Dermis microvascular lymphatic vessel endothelial cell (primary cell): ENCODE data around the gene CFAP69. TPM values are rescaled to one million over a fixed set of nuclear protein-coding genes. Genes with fewer than 3 reads are reported as not detected.
"Not testable (repeated sequence)": the region's sequence is repeated elsewhere in the genome, so short reads cannot be mapped to it uniquely, and the experiment has no call there.

Source experiments
- DNase-seq, 2 donors: peaks; one replicate each; pipeline versions ENCODE4 v3.0.0 to v3.0.0-alpha.2; 2010; ENCODE audit warnings: low read depth in 2 of 2
- total RNA-seq: library from RNA; depleted of rRNA; stranded (reverse); fragments of >200 nt; gene quantifications from 2 replicates; pipeline ENCODE4 v1.2.1, GENCODE V29; 2014

The CFAP69 gene
- total RNA-seq, 1 donor from 2014 or later = 0.90 TPM

- no peak for DNase-seq
Measured at GRCh38 chr7:90337106-90337505, 92.1 kb downstream of the CFAP69 start.

- DNase-seq = no peak
Measured at GRCh38 chr7:90345016-90345415, 100.0 kb downstream of the CFAP69 start.

- DNase-seq = peak in 1 of 2 donors; percentile 39
Measured at GRCh38 chr7:90345595-90346335, 100.8 kb downstream of the CFAP69 start.

- DNase-seq = peak; percentile 92 to 95
Measured at GRCh38 chr7:90346336-90347125, 101.6 kb downstream of the CFAP69 start, which contains the start of gene GTPBP10. Gene GTPBP10 (plus strand): TSS chr7:90346716. CDS start chr7:90346742, 26 bp downstream.

- no peak for DNase-seq
Measured at GRCh38 chr7:90347759-90348158, 102.8 kb downstream of the CFAP69 start.

- no peak for DNase-seq
Measured at GRCh38 chr7:90349305-90349704, 104.3 kb downstream of the CFAP69 start.

GRCh38 chr7:90350032-90350431 lies 105.1 kb downstream of the CFAP69 start:
- not testable (repeated sequence) for DNase-seq

- DNase-seq = no peak
Measured at GRCh38 chr7:90351987-90352386, 107.0 kb downstream of the CFAP69 start.

Other genes starting within 250 kb of the CFAP69 start
- 1.4 and 9.4 TPM in 2 replicates for gene STEAP1, start 90.7 kb upstream of the CFAP69 start, total RNA-seq
- gene STEAP2, start 33.4 kb upstream of the CFAP69 start, total RNA-seq = 0.13 and 0.64 TPM in 2 replicates
- gene FAM237B, start 76.1 kb downstream of the CFAP69 start, total RNA-seq = not detected in 2 replicates
- 4.4 and 4.7 TPM in 2 replicates for gene GTPBP10, start 101.5 kb downstream of the CFAP69 start, total RNA-seq
- 11.0 and 15.4 TPM in 2 replicates for gene CLDN12, start 158.3 kb downstream of the CFAP69 start, total RNA-seq
- not detected in 2 replicates for gene PTTG1IP2, start 224.5 kb downstream of the CFAP69 start, total RNA-seq